OCI-LY3 (cell line): Measurements from ENCODE around the gene MMP20.

ENCODE experiments used
- CTCF ChIP-seq: fragments of 200-600, 300-600 bp; sonication (generic); IDR thresholded peaks from 2 replicates; pipeline ENCODE4 v1.5.1; 2014; ENCODE audit warnings: antibody characterized with exemption, low read length, low read depth
- EZH2phosphoT487 ChIP-seq: fragments of 200-600 bp; shearing (Covaris generic); IDR thresholded peaks from 2 replicates; pipeline ENCODE4 v1.6.1; 2018; ENCODE audit warnings: antibody characterized with exemption, mixed run types, low read depth

- peak; percentile 38 for TF ChIP-seq CTCF
- TF ChIP-seq EZH2phosphoT487 = no peak
Measured at GRCh38 chr11:102592634-102593581, 32.2 kb downstream of the MMP20 start.
